CD4-positive, alpha-beta T cell treated with Interleukin-15 for 4 hours (primary cell): ENCODE measurements around the gene OTOG.

Experiments
- DNase-seq: peaks from one replicate; pipeline ENCODE4 v3.0.0-alpha.2; 2020; ENCODE audit warnings: low spot score

OTOG gene

DNA sequence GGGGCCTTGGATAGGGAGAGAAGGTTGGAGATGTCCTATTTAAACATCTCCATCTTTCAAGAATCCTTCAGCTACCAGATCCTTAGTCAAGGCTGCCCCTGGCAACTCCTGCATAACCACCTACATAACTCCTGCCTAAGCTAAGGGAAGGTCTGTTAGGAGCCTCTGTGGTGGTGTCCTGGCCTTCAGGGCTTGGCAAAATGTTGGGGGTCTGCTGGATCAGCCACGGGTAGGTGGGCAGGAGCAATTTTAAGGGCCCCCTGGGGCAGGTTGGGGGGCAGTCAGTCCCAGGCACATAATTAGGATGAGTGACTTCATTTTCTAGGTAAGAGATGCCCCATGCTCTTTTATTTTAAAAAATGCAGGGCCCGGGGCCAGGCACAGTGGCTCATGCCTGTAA, 28.7 kb upstream of the OTOG start:
- DNase-seq, result no peak

DNA sequence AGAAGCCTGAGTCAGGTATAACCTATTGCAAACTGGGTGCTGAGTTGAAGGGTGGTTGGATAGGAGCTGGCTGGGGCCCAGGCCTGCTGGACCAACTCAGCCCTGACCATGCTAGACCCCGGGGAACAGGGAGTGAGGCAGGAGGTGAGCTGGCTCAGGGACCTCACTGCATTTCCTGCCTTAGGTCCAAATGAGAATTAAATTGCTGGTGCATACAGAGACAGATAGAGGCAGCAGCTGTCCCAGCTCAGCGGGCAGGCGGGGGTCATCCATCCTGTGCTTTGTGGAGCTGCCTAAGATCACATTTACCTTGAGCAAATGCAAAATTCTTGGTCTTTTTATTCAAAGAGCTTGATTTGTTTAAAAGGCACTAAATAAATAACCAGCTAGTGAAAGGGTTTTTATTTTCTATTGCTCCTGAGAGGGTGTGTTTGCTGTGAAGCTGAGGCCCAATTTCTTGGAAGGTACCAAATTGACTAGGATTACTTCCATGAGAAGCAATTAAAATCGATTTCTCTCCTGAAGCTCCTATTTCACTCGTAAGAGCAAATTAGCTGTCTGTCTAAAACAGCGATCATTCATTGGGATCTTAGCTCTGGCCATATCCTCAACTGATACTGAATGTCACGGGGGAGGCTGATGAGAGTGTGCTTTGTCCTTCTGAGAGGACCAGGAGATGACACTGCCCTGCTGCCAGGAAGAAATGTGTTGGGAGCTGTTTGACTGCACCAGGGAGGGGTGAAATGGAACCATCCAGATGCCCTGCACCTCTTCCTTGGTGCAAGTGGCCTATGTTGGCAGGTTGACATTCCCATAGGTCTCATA, 27.8 kb upstream of the OTOG start:
- no peak for DNase-seq

DNA sequence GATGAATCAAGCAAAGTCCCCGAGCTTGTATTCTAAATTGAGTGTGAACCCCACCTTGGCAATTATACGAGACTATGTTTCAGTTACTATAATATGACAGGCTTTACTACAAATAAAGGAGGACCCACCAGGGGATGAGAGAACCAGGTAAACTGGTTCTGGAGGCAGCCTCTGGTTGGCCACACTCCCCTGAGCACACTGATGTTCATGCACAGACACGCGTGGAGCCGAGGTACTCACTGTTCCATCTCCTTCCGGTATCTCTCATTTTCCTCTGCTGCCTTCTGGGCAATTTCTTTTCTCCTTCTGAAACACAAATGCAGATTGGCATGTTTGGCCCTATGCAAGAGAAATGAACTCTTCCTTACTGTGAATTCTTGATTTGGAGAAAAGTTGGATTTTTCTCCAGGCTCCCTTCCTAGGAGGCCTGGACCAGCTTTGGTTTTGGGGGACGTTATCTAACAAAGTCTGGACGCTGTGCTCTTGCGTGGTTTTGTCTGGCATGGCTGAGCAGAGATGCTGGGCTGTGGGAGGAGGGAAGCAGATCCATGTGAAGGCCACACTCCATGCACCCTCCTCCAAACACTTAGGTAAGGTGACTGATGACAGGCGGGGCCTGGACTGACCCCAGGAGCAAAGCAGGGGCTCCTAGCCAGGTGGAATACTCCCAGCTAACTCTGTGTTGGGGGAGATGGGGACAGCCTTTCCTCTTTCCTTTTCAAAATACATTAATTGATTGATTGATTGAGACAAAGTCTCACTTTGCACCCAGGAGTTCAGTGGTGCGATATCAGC, 25.8 kb upstream of the OTOG start:
- DNase-seq, result no peak

DNA sequence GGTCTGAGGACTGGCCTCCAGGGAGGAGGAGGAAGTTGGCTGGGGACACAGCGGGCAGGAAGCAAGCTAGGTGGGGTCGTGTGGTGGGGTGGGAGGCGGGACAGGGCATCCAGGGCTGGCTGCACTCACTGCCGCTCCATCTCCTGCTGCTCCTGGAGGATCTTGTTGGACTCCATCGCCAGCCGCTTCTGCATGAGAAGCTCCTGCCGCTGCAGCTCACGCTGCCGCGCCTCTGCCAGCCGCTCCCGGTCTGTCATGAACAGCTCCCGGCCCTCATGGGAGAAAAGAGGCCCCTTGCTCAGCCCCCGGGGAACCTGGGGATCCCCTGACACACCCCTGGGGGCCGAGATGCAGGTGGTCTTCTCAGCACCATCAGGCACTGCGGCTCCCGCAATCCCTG, 24.4 kb upstream of the OTOG start:
- DNase-seq, result no peak

DNA sequence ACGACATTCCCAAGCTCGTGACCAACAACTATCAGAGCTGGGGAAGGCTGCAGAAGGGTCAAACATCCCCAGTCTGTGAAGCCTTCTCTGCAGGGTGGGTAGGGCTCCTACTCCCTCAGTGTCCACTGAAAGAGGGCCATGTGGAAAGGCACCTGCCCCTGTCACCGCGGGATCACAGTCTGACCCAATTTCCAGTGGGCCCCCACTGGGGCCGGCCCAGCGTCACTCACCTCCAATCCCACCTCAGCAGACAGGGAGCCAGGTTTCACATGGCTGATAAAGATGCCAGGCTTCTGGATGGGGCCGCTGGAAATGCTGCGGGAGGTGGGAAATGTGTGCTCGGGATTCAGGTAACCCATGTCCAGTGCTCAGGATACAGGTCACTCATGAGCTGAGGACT, 22.8 kb upstream of the OTOG start:
- no peak for DNase-seq

DNA sequence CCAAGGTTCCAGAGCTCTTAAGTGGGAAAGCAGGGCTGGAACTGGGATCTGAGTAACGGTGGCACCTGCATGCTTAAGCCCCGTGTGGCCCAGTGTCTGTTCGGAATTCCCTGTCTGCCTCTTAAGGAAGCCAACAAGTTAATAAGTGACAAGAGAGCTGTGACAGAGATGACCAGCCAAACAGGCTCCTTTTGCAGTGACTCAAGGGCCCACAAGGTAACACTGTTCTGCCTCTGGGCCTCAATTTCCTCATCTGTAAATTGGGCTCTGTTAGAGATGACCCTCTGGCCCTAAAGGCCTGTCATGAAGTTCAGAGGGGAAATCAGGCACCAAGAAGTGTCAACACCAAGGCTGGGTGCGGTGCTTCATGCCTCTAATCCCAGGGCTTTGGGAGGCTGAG, 21.5 kb upstream of the OTOG start:
- DNase-seq, result no peak

DNA sequence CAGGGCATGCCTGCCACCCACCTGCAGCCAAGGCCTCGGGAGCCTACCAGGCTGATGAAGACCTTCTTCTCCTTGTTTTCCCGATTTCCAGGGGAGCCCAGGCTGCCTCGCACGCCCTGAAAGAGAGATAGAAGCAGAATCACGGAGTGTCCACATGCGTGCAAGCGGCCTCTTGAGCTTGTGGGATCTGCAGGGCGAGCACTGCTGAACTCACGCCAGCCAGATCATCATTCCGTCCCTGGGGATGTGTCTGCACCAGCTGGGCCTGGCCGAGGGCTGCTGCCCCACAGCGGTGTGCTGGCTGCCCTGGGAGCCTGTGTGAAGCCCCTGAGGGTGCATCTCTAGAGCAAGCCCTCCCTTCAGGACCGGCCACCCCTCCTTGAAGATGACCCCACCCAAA, 20.7 kb upstream of the OTOG start:
- no peak for DNase-seq

DNA sequence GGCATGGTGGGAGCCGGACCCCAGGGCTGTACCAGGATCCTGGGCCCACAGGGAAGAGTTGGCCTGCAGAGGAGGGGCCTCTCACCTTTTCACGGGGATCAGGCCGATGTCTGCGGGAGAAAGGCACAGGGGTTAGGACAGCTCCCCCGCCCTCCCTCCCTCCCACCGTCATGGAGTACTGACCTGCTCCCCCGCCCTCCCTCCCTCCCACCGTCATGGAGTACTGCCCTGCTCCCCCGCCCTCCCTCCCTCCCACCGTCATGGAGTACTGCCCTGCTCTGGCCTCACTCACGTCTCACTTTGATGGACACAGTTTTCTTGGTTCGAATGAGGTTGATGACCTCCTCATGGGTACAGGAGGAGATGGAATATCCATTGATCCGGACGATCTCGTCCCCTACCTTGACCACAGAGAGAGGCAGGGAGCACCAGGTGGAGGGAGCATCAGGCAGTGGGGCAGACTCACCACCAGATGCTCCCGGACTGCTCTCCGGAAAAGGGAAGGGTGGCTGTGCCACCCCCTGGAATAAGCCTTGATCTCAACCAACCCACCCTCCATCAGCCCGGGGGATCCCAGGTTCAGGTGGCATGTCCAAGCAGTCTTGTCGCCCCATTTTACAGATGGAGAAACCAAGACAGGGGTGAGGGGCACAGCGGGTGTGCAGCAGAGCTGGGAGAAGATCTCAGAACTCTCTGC, 20.0 kb upstream of the OTOG start:
- no peak for DNase-seq

DNA sequence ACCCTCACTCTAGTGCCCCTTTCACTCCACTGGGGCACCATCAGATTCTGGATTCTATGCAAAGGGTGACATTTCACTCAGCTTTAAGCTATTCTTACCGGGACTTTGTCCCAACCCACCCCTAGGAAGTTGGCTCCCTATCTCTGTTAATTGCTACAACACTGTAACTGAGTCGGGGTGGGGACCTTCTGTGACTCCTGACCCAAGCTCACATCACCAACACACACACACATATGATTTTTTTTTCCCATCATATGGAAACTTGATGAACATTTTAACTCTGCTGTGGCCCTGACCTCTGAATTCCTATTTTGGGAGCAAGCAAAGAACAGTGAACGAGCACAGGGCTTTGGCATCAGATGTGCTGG, 19.4 kb upstream of the OTOG start:
- no peak for DNase-seq

DNA sequence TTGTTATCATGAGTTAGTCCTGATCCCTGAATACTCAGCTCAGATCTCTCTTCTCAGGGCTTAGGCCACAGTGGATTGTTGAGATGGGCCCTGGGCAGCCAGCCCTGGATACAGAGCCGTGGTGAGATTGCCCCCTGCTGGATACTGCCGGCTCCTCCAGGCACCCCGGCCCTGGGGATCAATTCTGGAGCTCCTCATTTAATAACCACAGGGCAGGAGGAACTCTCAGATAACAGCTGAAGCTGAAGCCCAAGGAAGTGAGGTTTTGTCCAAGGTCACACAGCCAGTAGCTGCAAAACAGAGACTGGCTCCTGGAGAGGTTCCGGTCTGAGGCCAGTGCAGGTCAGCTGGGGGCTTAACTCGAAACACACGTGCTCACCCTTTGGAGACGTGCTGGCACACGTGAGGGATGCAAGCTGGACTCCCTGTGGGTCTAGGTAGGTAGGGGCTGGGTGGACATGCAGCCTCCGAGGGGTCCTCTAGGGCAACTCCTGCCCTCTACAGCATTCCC, 18.8 kb upstream of the OTOG start:
- DNase-seq, result peak; percentile 21

DNA sequence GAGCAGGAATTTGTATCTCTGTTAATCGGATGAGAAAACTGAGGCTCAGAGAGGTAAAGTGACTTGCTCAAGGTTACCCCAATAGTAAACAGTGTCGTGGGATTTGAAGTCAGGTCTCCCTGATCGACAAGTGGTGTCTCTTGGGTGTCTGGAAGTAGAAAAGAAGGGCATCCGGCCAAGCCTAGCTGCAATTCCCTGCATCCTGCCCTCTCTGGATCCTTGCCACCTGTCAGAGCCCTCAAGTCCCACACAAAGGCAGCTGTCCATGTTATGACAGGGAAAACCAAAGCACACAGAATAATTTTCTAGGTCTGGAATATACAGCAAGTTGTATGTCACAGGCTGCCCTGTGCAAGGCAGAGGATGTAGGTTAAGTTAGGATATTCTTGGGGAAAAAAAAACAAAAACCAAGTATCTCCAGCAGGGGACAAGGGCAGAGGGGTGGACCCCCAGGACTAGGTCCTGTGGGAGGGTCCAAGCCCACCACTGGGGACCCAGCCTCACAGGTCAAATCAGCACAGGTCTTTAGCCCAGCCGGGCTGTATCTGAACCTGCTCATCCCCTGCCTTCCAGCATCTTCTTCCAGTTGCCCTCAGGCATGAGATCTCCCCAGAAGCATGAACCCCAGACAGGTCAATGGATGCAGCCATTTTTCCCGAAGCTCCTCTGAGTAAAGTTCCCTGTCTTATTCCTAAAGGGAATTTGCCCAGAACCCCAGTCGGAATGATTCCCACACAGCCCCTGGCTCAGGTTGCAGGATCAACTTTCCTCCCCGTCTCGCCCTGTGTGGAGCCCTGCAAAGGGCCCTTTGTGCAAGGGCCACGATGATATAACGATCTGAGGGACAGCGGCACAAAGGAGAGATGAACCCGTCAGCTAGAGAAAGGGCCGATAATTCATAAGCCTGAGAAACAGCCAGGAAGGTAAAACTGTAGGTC, 17.9 kb upstream of the OTOG start:
- DNase-seq, result no peak

DNA sequence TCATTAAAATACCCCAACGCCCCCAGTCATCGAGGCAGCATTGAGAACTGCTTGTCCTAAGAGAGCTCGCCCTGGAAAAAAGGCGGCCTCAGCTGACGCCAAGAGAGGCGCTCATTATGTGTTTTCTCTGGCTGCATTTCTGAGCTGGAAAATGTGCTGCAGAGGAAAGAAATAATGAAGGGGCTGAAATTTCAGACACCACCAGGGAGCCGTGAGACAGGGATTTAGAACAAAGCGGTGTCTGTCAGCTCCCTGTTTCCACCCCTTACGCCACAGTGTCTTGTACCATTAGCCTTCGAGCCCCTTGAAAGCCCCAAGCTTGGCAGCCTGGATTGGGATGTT, 17.2 kb upstream of the OTOG start:
- no peak for DNase-seq

DNA sequence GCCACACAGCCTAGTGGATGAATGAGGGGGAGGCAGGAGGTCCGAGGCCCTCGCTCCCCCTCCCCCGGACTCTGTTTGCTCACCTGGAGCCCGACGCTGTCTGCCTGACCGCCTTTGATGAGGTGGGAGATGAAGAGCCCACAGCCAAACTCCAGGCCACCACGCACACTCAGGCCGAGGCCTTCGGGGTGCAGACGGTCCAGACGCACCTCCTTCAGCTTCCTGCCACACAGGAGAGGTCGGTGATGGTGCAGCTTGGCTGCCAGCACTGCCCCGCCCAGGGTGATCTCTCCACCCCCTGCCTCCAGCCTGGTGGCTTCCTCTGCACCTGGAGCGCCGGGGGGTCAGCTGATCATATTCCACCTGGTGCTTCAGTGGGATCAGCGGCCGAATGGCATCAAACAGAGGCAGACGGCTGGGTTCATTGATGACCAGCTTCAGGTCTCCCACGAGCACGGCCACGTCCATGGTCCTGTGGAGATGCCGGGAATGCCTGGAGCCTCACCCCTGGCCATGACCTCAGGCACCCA, 15.9 kb upstream of the OTOG start:
- no peak for DNase-seq

DNA sequence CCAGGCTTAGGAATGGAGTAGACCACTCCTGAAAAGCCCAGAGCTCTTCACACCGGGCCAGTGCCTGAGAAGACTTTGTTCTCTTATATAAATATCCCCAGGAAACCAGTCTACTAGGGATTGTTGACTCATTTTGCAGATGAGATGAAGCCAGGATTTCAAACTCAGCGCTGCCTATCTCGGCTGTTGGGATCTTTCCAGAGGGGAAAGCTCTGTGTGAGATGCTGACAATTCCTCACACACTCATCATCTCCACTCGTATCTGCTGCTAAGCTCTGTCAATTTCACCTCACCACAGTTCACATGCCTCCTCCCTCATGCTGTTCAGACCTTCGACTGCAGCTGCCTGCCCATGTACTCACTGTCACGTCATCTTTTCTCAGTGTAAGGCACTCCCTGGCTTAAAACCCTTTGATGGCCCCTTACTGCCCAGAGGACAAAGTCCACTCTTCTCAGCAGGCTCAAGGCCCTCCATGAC, 15.4 kb upstream of the OTOG start:
- no peak for DNase-seq

DNA sequence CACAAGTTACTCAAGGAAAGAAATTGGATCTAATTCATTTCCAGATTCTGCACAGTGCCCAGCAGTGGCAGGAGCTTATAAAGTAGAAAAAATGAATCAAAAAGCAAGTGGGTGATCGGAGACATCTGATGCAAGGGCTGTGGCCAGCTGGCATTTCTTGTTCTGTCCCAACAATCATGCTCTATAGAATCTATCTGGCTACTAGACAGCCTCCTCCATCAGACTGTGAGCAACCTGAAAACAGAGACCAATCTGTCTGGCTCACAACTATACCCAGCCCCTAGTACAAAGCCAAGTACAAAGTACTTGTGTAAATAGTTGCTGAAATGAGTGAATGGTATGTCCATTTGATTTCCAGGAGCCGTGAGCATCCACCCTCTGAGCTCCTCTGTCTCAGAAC, 14.3 kb upstream of the OTOG start:
- no peak for DNase-seq

DNA sequence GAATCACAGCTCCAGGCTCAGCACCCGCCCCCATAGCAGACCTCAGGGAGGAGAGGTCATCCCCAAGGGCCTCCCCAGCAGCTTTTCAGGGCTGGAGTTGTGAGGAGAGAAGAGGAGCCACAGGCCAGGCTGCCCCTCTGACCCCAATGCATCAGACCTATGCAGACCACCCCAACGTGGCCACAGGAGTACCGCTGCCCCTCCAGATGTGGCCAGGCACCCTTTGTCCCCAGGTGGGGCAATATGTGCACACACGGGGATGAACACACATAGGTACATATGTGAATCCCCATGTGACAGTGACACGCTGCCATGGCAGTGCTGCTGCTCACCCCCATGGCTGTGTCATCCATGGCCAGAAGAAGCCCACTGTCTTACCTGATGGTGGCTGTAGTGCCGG, 13.7 kb upstream of the OTOG start:
- DNase-seq, result no peak

DNA sequence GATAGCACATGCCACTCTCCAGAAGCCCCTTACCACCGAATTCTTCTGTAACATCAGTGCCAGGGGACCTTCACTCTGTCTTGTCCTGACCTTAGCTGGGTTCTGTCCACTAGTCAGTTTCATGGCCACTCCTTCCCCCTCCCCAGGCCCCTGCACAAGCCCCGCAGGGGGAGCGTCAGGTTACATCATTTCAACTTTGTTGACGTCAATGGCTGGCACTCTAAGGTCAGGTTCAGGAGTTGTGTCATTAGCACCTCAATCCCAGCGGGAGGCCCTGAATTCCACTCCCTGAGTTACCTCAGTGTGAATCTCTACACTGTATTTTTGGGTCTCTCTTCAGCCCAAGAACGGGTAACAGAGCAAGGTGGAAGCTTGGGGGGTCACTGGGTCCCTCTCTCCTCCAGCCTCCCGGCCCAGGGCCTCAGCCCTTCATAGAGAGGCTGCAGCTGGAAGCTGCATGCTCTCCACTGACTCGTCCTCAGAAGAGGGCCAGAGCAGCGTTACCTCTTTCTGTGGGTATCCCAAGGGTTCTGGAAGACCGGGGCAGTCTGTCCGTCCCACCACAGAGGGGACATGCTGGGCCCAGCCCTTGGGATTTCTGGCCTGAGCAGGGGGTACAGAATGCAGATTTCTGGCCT, 13.2 kb upstream of the OTOG start:
- DNase-seq, result no peak

DNA sequence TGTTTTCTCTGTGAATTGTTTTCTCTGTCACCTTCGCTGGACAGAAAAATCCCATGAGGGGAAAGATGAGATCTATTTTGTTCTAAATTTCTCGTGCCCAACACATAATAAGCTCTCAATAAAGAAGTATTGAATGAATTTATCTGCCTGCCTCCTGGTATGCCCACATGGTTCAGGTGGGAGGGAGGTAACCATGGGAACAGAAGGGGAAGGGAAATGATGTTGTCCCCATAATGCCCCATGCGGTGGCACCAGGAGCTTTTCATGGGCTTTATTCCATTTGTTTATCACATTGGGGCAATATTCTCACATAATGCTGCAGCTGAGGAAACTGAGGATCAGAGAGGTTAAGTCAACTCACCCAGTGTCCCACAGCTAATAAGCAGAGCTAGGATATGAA, 11.6 kb upstream of the OTOG start:
- no peak for DNase-seq

DNA sequence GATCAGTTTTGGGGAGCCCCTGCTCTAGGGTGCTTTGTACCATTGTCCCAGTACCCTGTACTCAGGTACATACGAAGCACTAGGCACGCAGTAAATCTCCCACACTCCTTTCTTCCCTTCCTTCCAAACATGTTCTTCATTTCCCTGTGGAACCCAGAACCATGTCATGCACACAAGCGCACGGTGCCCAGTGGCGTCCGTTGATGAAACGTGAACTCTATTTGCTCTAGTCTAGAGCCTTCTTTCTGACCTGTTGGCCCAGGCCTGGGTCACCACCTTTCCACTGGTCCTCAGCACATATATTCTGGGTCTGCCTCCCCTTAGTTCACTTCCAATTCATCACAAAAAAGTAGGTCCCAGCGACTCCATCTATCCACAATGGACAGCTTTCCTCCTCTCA, 9.8 kb upstream of the OTOG start:
- DNase-seq, result no peak

DNA sequence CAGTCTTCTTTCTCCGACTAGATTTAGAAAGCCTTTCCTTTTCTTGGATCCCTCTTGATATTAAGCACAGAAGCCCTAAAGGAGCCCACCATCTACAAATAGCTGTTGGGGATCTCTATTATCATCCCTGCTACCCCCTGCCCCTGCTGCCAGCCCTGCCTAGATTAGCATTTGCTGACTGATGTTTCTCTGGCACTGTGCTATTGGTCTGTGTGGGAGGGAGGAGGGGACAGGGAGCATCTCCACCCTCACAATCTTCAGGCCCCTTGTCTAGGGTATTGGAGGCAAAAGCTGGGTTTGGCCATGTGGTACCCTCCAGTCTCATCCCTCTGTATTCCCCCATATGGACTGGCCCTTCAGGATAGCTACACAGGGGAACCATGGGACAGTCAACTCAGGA, 9.0 kb upstream of the OTOG start:
- DNase-seq, result no peak

DNA sequence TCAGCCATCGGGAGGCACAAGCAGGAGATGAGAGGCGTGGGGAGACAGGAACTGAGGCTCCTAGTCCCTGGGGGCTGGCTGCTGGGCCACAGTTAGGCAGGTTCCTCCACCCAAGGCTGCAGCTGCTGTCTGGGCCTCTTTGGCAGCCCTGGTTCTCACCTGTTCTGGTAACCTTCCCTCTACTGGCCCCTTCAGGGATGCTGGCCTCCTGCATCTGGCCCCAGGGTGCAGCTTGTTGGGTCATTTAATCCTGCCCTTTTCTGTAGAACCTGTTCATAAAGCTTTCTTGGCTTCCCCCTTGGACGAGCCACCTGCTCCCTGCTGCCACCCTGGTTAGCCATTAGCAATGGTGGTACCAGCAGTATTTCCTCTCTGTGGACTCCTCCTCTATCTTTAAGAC, 8.3 kb upstream of the OTOG start:
- DNase-seq, result no peak
